Measurements from ENCODE around the gene PCCA. TPM values are rescaled to one million over a fixed set of nuclear protein-coding genes. Genes with fewer than 3 reads are reported as not detected.

Gene PCCA
- total RNA-seq, 4 donors from 2014 or later, result 21.2 to 40.9 (median 31.6) TPM

- Histone ChIP-seq H3K9me3 (no peaks in the 10 kb centered on the region), H3K4me1 (no peaks in the 10 kb centered on the region), H3K4me3 (no peak overlapping the region), H3K27ac (no peak overlapping the region), H3K27me3 (no peaks in the 10 kb centered on the region), H3K36me3 (no peaks in the 10 kb centered on the region)
- no peak for DNase-seq (ENCODE audit: low spot score in 2 of 2)
- TF ChIP-seq POLR2AphosphoS5 (IDR thresholded peaks at IDR 0.05) (no peak), EP300 (IDR thresholded peaks at IDR 0.05) (no peak), CTCF (IDR thresholded peaks at IDR 0.05) (no peak), POLR2A (IDR thresholded peaks at IDR 0.05) (no peak)
- 67% methylated on average over 8 of the region's 8 CpGs for WGBS
Observed at GRCh38 chr13:100483841-100484381, 395.0 kb downstream of the PCCA start.

DNA sequence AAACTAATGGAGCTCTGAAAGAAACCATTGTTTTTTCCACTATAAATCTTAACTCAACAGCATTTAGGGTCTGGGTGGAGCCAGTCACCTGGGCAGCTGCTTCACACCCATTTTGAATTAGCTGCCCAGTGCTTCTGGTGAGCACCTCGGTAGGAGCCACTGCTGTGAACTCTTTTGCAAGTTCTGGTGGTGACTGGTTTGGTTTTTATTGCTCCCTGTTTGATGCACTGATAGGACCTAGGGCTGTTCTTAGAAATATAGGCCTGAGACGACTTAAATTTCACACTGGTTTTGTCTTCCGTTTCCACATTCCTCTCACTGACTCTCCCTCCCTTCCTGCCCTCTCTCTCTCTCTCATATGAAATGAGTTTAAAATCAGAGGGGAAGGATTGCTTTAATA, 395.8 kb downstream of the PCCA start:
- 63% methylated on average over 3 of the region's 3 CpGs for WGBS
- Histone ChIP-seq H3K4me3 (no peak overlapping the region), H3K27ac (no peak overlapping the region), H3K9me3 (no peaks in the 10 kb centered on the region), H3K27me3 (no peaks in the 10 kb centered on the region), H3K4me1 (no peaks in the 10 kb centered on the region), H3K36me3 (no peaks in the 10 kb centered on the region)
- no peak for TF ChIP-seq POLR2A (IDR thresholded peaks at IDR 0.05)
- no peak for TF ChIP-seq EP300 (IDR thresholded peaks at IDR 0.05)
- DNase-seq (ENCODE audit: low spot score in 2 of 2), result no peak

GRCh38 chr13:100485265-100485664, 396.4 kb downstream of the PCCA start:
- TF ChIP-seq CTCF (IDR thresholded peaks at IDR 0.05), result no peak
- TF ChIP-seq EP300 (IDR thresholded peaks at IDR 0.05), result no peak
- no peak for TF ChIP-seq POLR2A (IDR thresholded peaks at IDR 0.05)
- TF ChIP-seq POLR2AphosphoS5 (IDR thresholded peaks at IDR 0.05), result no peak
- H3K4me1 ChIP-seq, result no peaks in the 10 kb centered on the region
- no peak overlapping the region for H3K4me3 ChIP-seq
- WGBS, result 94% methylated on average over 2 of the region's 2 CpGs
- no peaks in the 10 kb centered on the region for H3K27me3 ChIP-seq
- H3K27ac ChIP-seq, result no peak overlapping the region
- no peaks in the 10 kb centered on the region for H3K36me3 ChIP-seq
- no peak for DNase-seq (ENCODE audit: low spot score in 2 of 2)
- H3K9me3 ChIP-seq, result no peaks in the 10 kb centered on the region

- Histone ChIP-seq H3K27me3 (no peaks in the 10 kb centered on the region), H3K9me3 (no peaks in the 10 kb centered on the region), H3K4me1 (peaks cover 7% of the 10 kb centered on the region), H3K27ac (no peak overlapping the region), H3K36me3 (no peaks in the 10 kb centered on the region), H3K4me3 (no peak overlapping the region)
- no peak for DNase-seq (ENCODE audit: low spot score in 2 of 2)
- 59% methylated on average over 4 of the region's 4 CpGs for WGBS
- TF ChIP-seq POLR2AphosphoS5 (IDR thresholded peaks at IDR 0.05), result no peak
- TF ChIP-seq POLR2A (IDR thresholded peaks at IDR 0.05), result no peak
Observed at GRCh38 chr13:100490692-100491091, 401.8 kb downstream of the PCCA start.

- no peaks in the 10 kb centered on the region for H3K36me3 ChIP-seq
- no peak for DNase-seq (ENCODE audit: low spot score in 2 of 2)
- no peaks in the 10 kb centered on the region for H3K27me3 ChIP-seq
- H3K27ac ChIP-seq, result no peak overlapping the region
- TF ChIP-seq POLR2AphosphoS5 (IDR thresholded peaks at IDR 0.05) (no peak), POLR2A (IDR thresholded peaks at IDR 0.05) (no peak), CTCF (IDR thresholded peaks at IDR 0.05) (no peak), EP300 (IDR thresholded peaks at IDR 0.05) (no peak)
- H3K4me1 ChIP-seq, result peaks cover 7% of the 10 kb centered on the region
- no peak overlapping the region for H3K4me3 ChIP-seq
- H3K9me3 ChIP-seq, result no peaks in the 10 kb centered on the region
- 76% methylated on average over 8 of the region's 8 CpGs for WGBS
Observed at GRCh38 chr13:100491164-100491842, 402.4 kb downstream of the PCCA start.

DNA sequence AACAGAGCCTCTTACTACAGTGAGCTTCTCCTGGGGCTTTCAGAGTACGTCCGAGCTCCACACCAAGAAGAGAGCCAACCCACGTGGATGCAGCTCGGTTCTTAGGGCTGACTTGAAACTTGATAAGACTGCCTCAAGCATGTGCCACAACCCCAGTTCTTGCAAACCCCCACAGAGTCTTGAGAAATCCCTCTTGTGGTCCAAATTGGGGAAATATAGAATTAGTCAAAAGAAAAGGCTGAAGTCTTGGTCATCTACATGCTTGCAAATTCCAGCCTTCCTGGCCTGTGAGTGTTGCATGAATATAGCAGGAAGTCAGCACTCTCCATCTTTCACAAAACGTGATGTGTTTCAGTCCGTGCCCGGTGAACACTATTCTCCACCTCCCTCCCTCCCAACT, 404.5 kb downstream of the PCCA start:
- Histone ChIP-seq H3K27ac (no peak overlapping the region), H3K36me3 (no peaks in the 10 kb centered on the region), H3K9me3 (no peaks in the 10 kb centered on the region), H3K4me1 (peaks cover 7% of the 10 kb centered on the region), H3K27me3 (no peaks in the 10 kb centered on the region), H3K4me3 (no peak overlapping the region)
- 90% methylated on average over 7 of the region's 7 CpGs for WGBS
- TF ChIP-seq POLR2AphosphoS5 (IDR thresholded peaks at IDR 0.05) (no peak), POLR2A (IDR thresholded peaks at IDR 0.05) (no peak), CTCF (IDR thresholded peaks at IDR 0.05) (no peak), EP300 (IDR thresholded peaks at IDR 0.05) (no peak)
- DNase-seq (ENCODE audit: low spot score in 2 of 2), result no peak

All from suprapubic skin (tissue), 4 donors.